GM23248 (cell line): ENCODE results near the gene ZNF326.
"Not testable (repeated sequence)": the region's sequence is repeated elsewhere in the genome, so short reads cannot be mapped to it uniquely, and the experiment has no call there.

Experiments
- EZH2 ChIP-seq: fragments of 200-600 bp; sonication (generic); IDR thresholded peaks from 2 replicates; pipeline ENCODE4 v1.6.1; 2018; ENCODE audit warnings: antibody characterized with exemption, mild to moderate bottlenecking; ENCODE audit not compliant: insufficient read depth, poor library complexity, severe bottlenecking
- EZH2phosphoT487 ChIP-seq: fragments of 200-600 bp; sonication (generic); IDR thresholded peaks from 2 replicates; pipeline ENCODE4 v1.6.1; 2018; ENCODE audit warnings: antibody characterized with exemption, moderate library complexity, mild to moderate bottlenecking, low read depth; ENCODE audit not compliant: insufficient read depth

DNA sequence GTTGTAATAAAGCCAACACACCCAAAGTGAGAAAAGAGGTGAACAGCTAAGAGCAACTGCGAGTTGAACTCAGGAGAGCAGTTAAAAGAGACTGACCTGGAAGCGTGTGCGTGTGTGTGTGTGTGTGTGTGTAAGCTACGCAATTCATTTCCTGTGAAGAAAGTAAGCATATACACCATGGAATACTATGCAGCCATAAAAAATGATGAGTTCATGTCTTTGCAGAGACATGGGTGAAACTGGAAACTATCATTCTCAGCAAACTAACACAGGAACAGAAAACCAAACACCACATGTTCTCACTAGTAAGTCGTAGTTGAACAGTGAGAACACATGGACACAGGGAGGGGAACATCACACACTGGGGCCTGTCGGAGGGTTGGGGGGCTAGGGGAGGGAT is 69.2 kb downstream of the ZNF326 start:
- TF ChIP-seq EZH2phosphoT487, EZH2: not testable (repeated sequence)
